H7 (cell line): ENCODE results near the gene OSBPL8. TPM values are rescaled to one million over a fixed set of nuclear protein-coding genes. Genes with fewer than 3 reads are reported as not detected.
A peak's percentile ranks its signal among the peaks of the same experiment; 100 is the strongest.

Experiments
- DNase-seq: peaks from one replicate; pipeline ENCODE4 v3.0.0; 2012
- H3K27me3 ChIP-seq: 2 replicates; pipeline ENCODE4 v1.6.0; 2011; ENCODE audit warnings: mild to moderate bottlenecking, low read length; ENCODE audit not compliant: control insufficient read depth, insufficient read depth
- H3K36me3 ChIP-seq: replicated peaks from 2 replicates; pipeline ENCODE4 v1.5.1; 2011; ENCODE audit warnings: low read length; ENCODE audit not compliant: control insufficient read depth, insufficient read depth
- H3K4me3 ChIP-seq: 2 replicates; pipeline ENCODE4 v1.5.1; 2011; ENCODE audit warnings: low read depth, mild to moderate bottlenecking, control low read depth, low read length, moderate library complexity; ENCODE audit not compliant: insufficient read depth
- total RNA-seq: library from RNA; depleted of rRNA; stranded (reverse); fragments of >200 nt; shearing (Covaris generic); gene quantifications from 2 replicates; pipeline ENCODE4 v1.2.3, GENCODE V29; 2014; rRNA removed

OSBPL8 gene
- 32.5 and 50.1 TPM in 2 replicates for total RNA-seq

GRCh38 chr12:76559400-76560085 is at the start of gene OSBPL8:
Gene OSBPL8, minus strand, starts transcription at chr12:76559771. Its CDS starts 72,220 bp downstream, at chr12:76487551.
- H3K27me3 ChIP-seq: no peaks in the 10 kb centered on the region
- peak; percentile 94 for DNase-seq
- H3K36me3 ChIP-seq: no peaks in the 10 kb centered on the region
- peak within 1 kb of the TSS; percentile 98 for H3K4me3 ChIP-seq

GRCh38 chr12:76608070-76608469 is 48.5 kb upstream of the OSBPL8 start:
- Histone ChIP-seq H3K27me3 (no peaks in the 10 kb centered on the region), H3K36me3 (no peaks in the 10 kb centered on the region), H3K4me3 (no peak overlapping the region)
- no peak for DNase-seq

GRCh38 chr12:76595056-76595455 is 35.5 kb upstream of the OSBPL8 start:
- H3K4me3 ChIP-seq: no peak overlapping the region
- no peaks in the 10 kb centered on the region for H3K27me3 ChIP-seq
- no peak for DNase-seq
- H3K36me3 ChIP-seq: no peaks in the 10 kb centered on the region

- H3K36me3 ChIP-seq: no peaks in the 10 kb centered on the region
- no peak overlapping the region for H3K4me3 ChIP-seq
- no peaks in the 10 kb centered on the region for H3K27me3 ChIP-seq
- no peak for DNase-seq
Observed at GRCh38 chr12:76591476-76591875, 31.9 kb upstream of the OSBPL8 start.

GRCh38 chr12:76590131-76590530 is 30.6 kb upstream of the OSBPL8 start:
- DNase-seq: no peak
- Histone ChIP-seq H3K4me3 (no peak overlapping the region), H3K36me3 (no peaks in the 10 kb centered on the region), H3K27me3 (no peaks in the 10 kb centered on the region)

GRCh38 chr12:76588881-76589565 is 29.5 kb upstream of the OSBPL8 start:
- no peak for DNase-seq
- H3K27me3 ChIP-seq: no peaks in the 10 kb centered on the region
- H3K36me3 ChIP-seq: no peaks in the 10 kb centered on the region
- no peak overlapping the region for H3K4me3 ChIP-seq

GRCh38 chr12:76587428-76588178 is 28.0 kb upstream of the OSBPL8 start:
- H3K27me3 ChIP-seq: no peaks in the 10 kb centered on the region
- DNase-seq: no peak
- H3K4me3 ChIP-seq: no peak overlapping the region
- H3K36me3 ChIP-seq: no peaks in the 10 kb centered on the region

- Histone ChIP-seq H3K36me3 (no peaks in the 10 kb centered on the region), H3K27me3 (no peaks in the 10 kb centered on the region), H3K4me3 (no peak overlapping the region)
- no peak for DNase-seq
Observed at GRCh38 chr12:76586764-76587395, 27.3 kb upstream of the OSBPL8 start.

- Histone ChIP-seq H3K4me3 (no peak overlapping the region), H3K27me3 (no peaks in the 10 kb centered on the region), H3K36me3 (no peaks in the 10 kb centered on the region)
- DNase-seq: no peak
Observed at GRCh38 chr12:76583301-76583700, 23.7 kb upstream of the OSBPL8 start.

- Histone ChIP-seq H3K27me3 (no peaks in the 10 kb centered on the region), H3K36me3 (no peaks in the 10 kb centered on the region), H3K4me3 (no peak overlapping the region)
- DNase-seq: no peak
Observed at GRCh38 chr12:76573840-76574373, 14.3 kb upstream of the OSBPL8 start.

- no peak for DNase-seq
- Histone ChIP-seq H3K4me3 (no peak overlapping the region), H3K27me3 (no peaks in the 10 kb centered on the region), H3K36me3 (no peaks in the 10 kb centered on the region)
Observed at GRCh38 chr12:76571256-76571655, 11.7 kb upstream of the OSBPL8 start.

GRCh38 chr12:76569685-76570604 is 10.4 kb upstream of the OSBPL8 start:
- Histone ChIP-seq H3K36me3 (no peaks in the 10 kb centered on the region), H3K27me3 (no peaks in the 10 kb centered on the region), H3K4me3 (no peak overlapping the region)
- DNase-seq: no peak

GRCh38 chr12:76568888-76569551 is 9.4 kb upstream of the OSBPL8 start:
- H3K4me3 ChIP-seq: no peak overlapping the region
- no peaks in the 10 kb centered on the region for H3K27me3 ChIP-seq
- no peak for DNase-seq
- no peaks in the 10 kb centered on the region for H3K36me3 ChIP-seq
